Left forelimb (tissue), 1 donor: Measurements from ENCODE around the gene USP36.

Experiments
- DNase-seq: peaks from one replicate; pipeline ENCODE4 v3.0.0-alpha.2; 2018; ENCODE audit warnings: low spot score

Gene USP36

GRCh38 chr17:78838574-78839005 lies 2.0 kb downstream of the USP36 start:
- no peak for DNase-seq

- no peak for DNase-seq
These were observed 4.1 kb downstream of the USP36 start for GRCh38 chr17:78836420-78837021.

- no peak for DNase-seq
These were observed 6.0 kb downstream of the USP36 start for GRCh38 chr17:78834571-78834970.

GRCh38 chr17:78832541-78832810 lies 8.1 kb downstream of the USP36 start:
- DNase-seq: no peak

- no peak for DNase-seq
These were observed 8.7 kb downstream of the USP36 start for GRCh38 chr17:78831688-78832540.

GRCh38 chr17:78829477-78829876 lies 11.1 kb downstream of the USP36 start:
- DNase-seq: no peak

GRCh38 chr17:78828470-78829185 lies 12.0 kb downstream of the USP36 start:
- DNase-seq: no peak

- no peak for DNase-seq
These were observed 13.6 kb downstream of the USP36 start for GRCh38 chr17:78826836-78827509.

- no peak for DNase-seq
These were observed 14.2 kb downstream of the USP36 start for GRCh38 chr17:78826421-78826820.

GRCh38 chr17:78825696-78826095 lies 14.9 kb downstream of the USP36 start:
- DNase-seq: no peak

- DNase-seq: no peak
These were observed 16.4 kb downstream of the USP36 start for GRCh38 chr17:78824240-78824639.

- DNase-seq: no peak
These were observed 17.1 kb downstream of the USP36 start for GRCh38 chr17:78823282-78824046.

GRCh38 chr17:78822552-78822951 lies 18.1 kb downstream of the USP36 start:
- DNase-seq: no peak

GRCh38 chr17:78821961-78822360 lies 18.7 kb downstream of the USP36 start:
- no peak for DNase-seq

GRCh38 chr17:78820841-78821240 lies 19.8 kb downstream of the USP36 start:
- no peak for DNase-seq

- no peak for DNase-seq
These were observed 20.5 kb downstream of the USP36 start for GRCh38 chr17:78819806-78820792.

GRCh38 chr17:78819402-78819801 lies 21.2 kb downstream of the USP36 start:
- DNase-seq: no peak

GRCh38 chr17:78818932-78819331 lies 21.7 kb downstream of the USP36 start:
- no peak for DNase-seq

- no peak for DNase-seq
These were observed 22.3 kb downstream of the USP36 start for GRCh38 chr17:78818152-78818846.

- DNase-seq: no peak
These were observed 23.5 kb downstream of the USP36 start for GRCh38 chr17:78817123-78817522.
